Coronary artery (tissue), 2 donors: ENCODE data around the gene PLCB3.
A peak's percentile ranks its signal among the peaks of the same experiment; 100 is the strongest.

Experiments used
- DNase-seq: peaks from one replicate; pipeline ENCODE4 v3.0.0-alpha.2; 2017; ENCODE audit warnings: low spot score
- H3K27ac ChIP-seq, 2 donors: fragments of 200-600 bp; sonication (generic); one replicate each; pipeline ENCODE4 v1.5.1; 2016 to 2019
- H3K4me3 ChIP-seq: fragments of 200-600 bp; sonication (generic); 2 replicates; pipeline ENCODE4 v1.5.1; 2016; ENCODE audit warnings: mild to moderate bottlenecking, moderate library complexity
- CTCF ChIP-seq: fragments of 200-600 bp; sonication (generic); IDR thresholded peaks from one replicate; pipeline ENCODE4 v1.5.1; 2019; ENCODE audit warnings: antibody characterized with exemption

PLCB3 gene

GRCh38 chr11:64263021-64263946, 12.0 kb downstream of the PLCB3 start:
- no peak for TF ChIP-seq CTCF
- no peak overlapping the region for H3K27ac ChIP-seq
- H3K4me3 ChIP-seq: no peak overlapping the region
- DNase-seq: no peak

GRCh38 chr11:64263947-64264317, 12.6 kb downstream of the PLCB3 start:
- Histone ChIP-seq H3K27ac (no peak overlapping the region), H3K4me3 (no peak overlapping the region)
- no peak for TF ChIP-seq CTCF
- DNase-seq: no peak

GRCh38 chr11:64264371-64264852, 13.1 kb downstream of the PLCB3 start:
- TF ChIP-seq CTCF: no peak
- no peak for DNase-seq
- Histone ChIP-seq H3K4me3 (no peak overlapping the region), H3K27ac (no peak overlapping the region)

- no peak for TF ChIP-seq CTCF
- no peak for DNase-seq
- no peak overlapping the region for H3K27ac ChIP-seq
- no peak overlapping the region for H3K4me3 ChIP-seq
Measured at GRCh38 chr11:64265176-64266160, 14.1 kb downstream of the PLCB3 start.

- Histone ChIP-seq H3K4me3 (no peak overlapping the region), H3K27ac (no peak overlapping the region)
- DNase-seq: no peak
- TF ChIP-seq CTCF: no peak
Measured at GRCh38 chr11:64266339-64266738, 15.0 kb downstream of the PLCB3 start.

GRCh38 chr11:64267207-64267945, 16.0 kb downstream of the PLCB3 start:
- peak overlapping the region; percentile 85 to 95 for H3K27ac ChIP-seq
- DNase-seq: no peak
- no peak overlapping the region for H3K4me3 ChIP-seq
- TF ChIP-seq CTCF: no peak
